Osteoblast (primary cell): ENCODE results near the gene SIN3A. TPM values are rescaled to one million over a fixed set of nuclear protein-coding genes. Genes with fewer than 3 reads are reported as not detected.

Experiments
- DNase-seq: peaks from one replicate; pipeline ENCODE4 v3.0.0; 2011; ENCODE audit warnings: low spot score, mixed read lengths; ENCODE audit not compliant: insufficient read length; ENCODE audit errors: missing footprints
- H2AFZ ChIP-seq: 2 replicates; pipeline ENCODE4 v1.6.0; 2011; ENCODE audit warnings: mild to moderate bottlenecking, low read length
- H3K27ac ChIP-seq: 2 replicates; pipeline ENCODE4 v1.5.1; 2011; ENCODE audit warnings: mild to moderate bottlenecking, low read depth, low read length, moderate library complexity
- H3K27me3 ChIP-seq: 2 replicates; pipeline ENCODE4 v1.6.0; 2012; ENCODE audit warnings: mild to moderate bottlenecking, control low read depth, inconsistent platforms, low read length, moderate library complexity; ENCODE audit not compliant: insufficient read depth
- H3K36me3 ChIP-seq: 2 replicates; pipeline ENCODE4 v1.5.1; 2011; ENCODE audit warnings: mild to moderate bottlenecking, low read length, control low read depth, moderate library complexity; ENCODE audit not compliant: insufficient read depth
- H3K4me1 ChIP-seq: 2 replicates; pipeline ENCODE4 v1.5.1; 2011; ENCODE audit warnings: mild to moderate bottlenecking, low read length, control low read depth, moderate library complexity; ENCODE audit not compliant: insufficient read depth
- H3K4me2 ChIP-seq: 2 replicates; pipeline ENCODE4 v1.6.0; 2011; ENCODE audit warnings: mild to moderate bottlenecking, low read length; ENCODE audit not compliant: insufficient read depth
- H3K4me3 ChIP-seq: fragments of 200-600 bp; sonication (generic); 3 replicates; pipeline ENCODE4 v1.5.1; 2012; ENCODE audit warnings: mild to moderate bottlenecking, low read length, inconsistent platforms; ENCODE audit not compliant: insufficient read depth
- H3K79me2 ChIP-seq: 2 replicates; pipeline ENCODE4 v1.6.0; 2012; ENCODE audit warnings: mild to moderate bottlenecking, low read length, control low read depth, inconsistent platforms; ENCODE audit not compliant: insufficient read depth
- H3K9me3 ChIP-seq: 2 replicates; pipeline ENCODE4 v1.5.1; 2011; ENCODE audit warnings: low read depth, low read length, control low read depth
- H4K20me1 ChIP-seq: 2 replicates; pipeline ENCODE4 v1.6.0; 2012; ENCODE audit warnings: mild to moderate bottlenecking, low read length, control low read depth; ENCODE audit not compliant: insufficient read depth
- CTCF ChIP-seq: IDR thresholded peaks from 2 replicates; pipeline ENCODE4 v1.5.1; 2011; ENCODE audit warnings: mild to moderate bottlenecking, low read depth, low read length, moderate library complexity; ENCODE audit errors: extremely low read depth
- total RNA-seq: library from RNA; depleted of rRNA; stranded (reverse); fragments of >200 nt; gene quantifications from 2 replicates; pipeline ENCODE4 v1.2.3, GENCODE V29; 2012

The SIN3A gene
- total RNA-seq, 1 donor, result 36.2 TPM

- Histone ChIP-seq H3K4me1 (peaks cover 21% of the 10 kb centered on the region), H2AFZ (peak overlapping the region; percentile 53), H3K79me2 (peaks cover 17% of the 10 kb centered on the region), H3K27me3 (no peaks in the 10 kb centered on the region), H3K4me3 (peak overlapping the region; percentile 88), H4K20me1 (peaks cover 12% of the 10 kb centered on the region), H3K4me2 (peak overlapping the region; percentile 89), H3K9me3 (no peaks in the 10 kb centered on the region), H3K27ac (peak overlapping the region; percentile 62), H3K36me3 (peaks cover 61% of the 10 kb centered on the region)
- peak; percentile 27 for DNase-seq
- no peak for TF ChIP-seq CTCF
These were observed 82.7 kb downstream of the SIN3A start for GRCh38 chr15:75368689-75369239.

- Histone ChIP-seq H3K4me1 (peaks cover 21% of the 10 kb centered on the region), H3K4me3 (peak within 1 kb of the TSS; percentile 88), H3K9me3 (no peaks in the 10 kb centered on the region), H3K27me3 (no peaks in the 10 kb centered on the region), H2AFZ (peak within 1 kb of the TSS; percentile 73), H4K20me1 (peaks cover 12% of the 10 kb centered on the region), H3K79me2 (peaks cover 15% of the 10 kb centered on the region), H3K36me3 (peaks cover 58% of the 10 kb centered on the region), H3K27ac (peak within 1 kb of the TSS; percentile 62), H3K4me2 (peak within 1 kb of the TSS; percentile 89)
- peak; percentile 97 for DNase-seq
- peak; percentile 73 for TF ChIP-seq CTCF
These were observed 83.4 kb downstream of the SIN3A start, which contains the start of gene MAN2C1 for GRCh38 chr15:75367913-75368688. MAN2C1 (minus strand) TSS chr15:75368607; CDS start chr15:75368583, 24 bp downstream.

- Histone ChIP-seq H3K4me1 (peaks cover 21% of the 10 kb centered on the region), H3K4me3 (peak overlapping the region; percentile 88), H3K36me3 (peaks cover 57% of the 10 kb centered on the region), H4K20me1 (peaks cover 12% of the 10 kb centered on the region), H3K79me2 (peaks cover 14% of the 10 kb centered on the region), H3K27ac (peak overlapping the region; percentile 62), H3K9me3 (no peaks in the 10 kb centered on the region), H3K4me2 (peak overlapping the region; percentile 89), H2AFZ (no peak overlapping the region), H3K27me3 (no peaks in the 10 kb centered on the region)
- DNase-seq, result peak; percentile 14
- TF ChIP-seq CTCF, result no peak
These were observed 84.0 kb downstream of the SIN3A start for GRCh38 chr15:75367406-75367912.

- no peaks in the 10 kb centered on the region for H3K27me3 ChIP-seq
- TF ChIP-seq CTCF, result no peak
These were observed 84.5 kb downstream of the SIN3A start for GRCh38 chr15:75367006-75367405.

More at GRCh38 chr15:75367006-75367405, 84.5 kb downstream of the SIN3A start:
- peak overlapping the region; percentile 62 for H3K27ac ChIP-seq
- peaks cover 14% of the 10 kb centered on the region for H3K79me2 ChIP-seq
- H4K20me1 ChIP-seq, result peaks cover 12% of the 10 kb centered on the region
- DNase-seq, result no peak
- H3K4me3 ChIP-seq, result no peak overlapping the region
- no peak overlapping the region for H2AFZ ChIP-seq
- no peaks in the 10 kb centered on the region for H3K9me3 ChIP-seq
- peaks cover 21% of the 10 kb centered on the region for H3K4me1 ChIP-seq
- H3K4me2 ChIP-seq, result peak overlapping the region; percentile 89
- H3K36me3 ChIP-seq, result peaks cover 55% of the 10 kb centered on the region
